Measurements from ENCODE around the gene SIK3. TPM values are rescaled to one million over a fixed set of nuclear protein-coding genes. Genes with fewer than 3 reads are reported as not detected.

Gene SIK3
- total RNA-seq, 1 donor from 2014 or later = 12.3 TPM

GRCh38 chr11:116868066-116868465 is 230.2 kb downstream of the SIK3 start:
- DNase-seq (ENCODE audit: low spot score) = no peak

DNA sequence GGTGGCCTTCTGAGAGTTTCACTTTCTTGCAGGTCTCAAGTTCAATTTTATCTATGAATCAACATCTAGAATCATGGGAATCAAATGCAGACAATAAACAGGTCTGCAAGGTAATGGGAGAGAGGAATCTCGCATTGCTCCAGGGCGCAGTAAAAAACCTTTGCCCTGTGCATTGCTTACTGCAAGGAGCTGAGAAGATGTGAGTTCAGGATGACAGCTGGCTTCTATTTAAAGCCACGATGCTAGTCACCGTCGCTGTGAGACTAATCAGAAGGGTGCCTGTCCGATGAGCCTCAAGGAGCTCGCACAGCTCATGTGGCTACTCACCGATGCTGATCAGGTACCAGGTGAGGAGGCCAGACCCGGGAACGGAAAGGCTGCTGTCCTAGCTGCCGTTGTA is 230.6 kb downstream of the SIK3 start:
- no peak for DNase-seq (ENCODE audit: low spot score)

DNA sequence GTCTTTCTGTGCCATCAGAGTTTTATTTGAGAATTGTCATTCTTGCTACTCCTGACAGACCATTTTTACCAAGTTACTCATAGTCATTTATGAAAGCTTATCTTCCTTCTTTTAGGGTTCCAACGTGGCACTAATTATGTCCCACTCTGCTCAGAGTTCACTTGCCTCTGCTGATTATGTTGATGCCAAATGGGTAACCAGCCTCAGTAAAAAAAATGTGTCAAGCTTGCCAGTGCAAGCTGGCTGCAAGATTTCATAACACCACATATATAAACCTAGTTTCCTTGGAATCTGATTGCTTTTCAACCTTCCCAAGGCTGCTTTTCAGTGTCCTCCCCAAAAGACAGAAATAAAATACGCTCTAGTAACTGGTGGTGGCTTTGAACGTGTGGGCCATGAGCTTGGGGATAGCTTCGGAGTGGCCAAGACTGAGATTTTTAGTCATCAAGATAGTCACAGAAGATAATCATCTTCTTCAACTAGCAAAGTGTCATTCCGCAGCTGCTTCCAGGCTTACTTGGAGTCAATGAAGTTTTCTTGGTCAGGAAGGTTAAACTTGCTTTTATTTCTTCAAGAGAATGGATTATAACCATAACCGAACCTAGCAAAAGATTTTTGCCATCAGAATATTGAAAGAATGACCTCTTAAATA is 231.3 kb downstream of the SIK3 start:
- DNase-seq (ENCODE audit: low spot score) = no peak

GRCh38 chr11:116865696-116866095 is 232.5 kb downstream of the SIK3 start:
- peak; percentile 32 for DNase-seq (ENCODE audit: low spot score)

DNA sequence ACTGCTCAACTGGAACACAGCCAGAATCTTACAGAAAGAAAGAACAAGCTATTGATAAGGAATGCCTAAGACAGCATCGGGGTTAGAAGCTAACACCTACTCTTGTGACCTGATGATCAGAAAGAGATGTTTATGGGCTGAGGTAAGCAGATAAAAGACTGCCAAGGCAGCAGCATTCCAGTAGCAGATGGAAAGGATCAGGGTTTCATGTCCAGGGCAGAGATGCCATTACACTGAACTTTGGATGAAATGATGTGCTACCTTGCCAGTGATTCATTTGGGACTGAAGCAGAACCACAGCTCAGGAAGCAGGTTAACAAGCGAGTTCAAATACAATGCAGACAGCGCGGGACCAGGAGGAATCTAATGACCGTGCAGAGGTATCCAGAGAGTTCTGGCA is 233.7 kb downstream of the SIK3 start:
- no peak for DNase-seq (ENCODE audit: low spot score)

GRCh38 chr11:116862951-116863350 is 235.3 kb downstream of the SIK3 start:
- DNase-seq (ENCODE audit: low spot score) = no peak

GRCh38 chr11:116862185-116862584 is 236.0 kb downstream of the SIK3 start:
- no peak for DNase-seq (ENCODE audit: low spot score)

- DNase-seq (ENCODE audit: low spot score) = no peak
Observed at GRCh38 chr11:116861539-116861938, 236.7 kb downstream of the SIK3 start.

DNA sequence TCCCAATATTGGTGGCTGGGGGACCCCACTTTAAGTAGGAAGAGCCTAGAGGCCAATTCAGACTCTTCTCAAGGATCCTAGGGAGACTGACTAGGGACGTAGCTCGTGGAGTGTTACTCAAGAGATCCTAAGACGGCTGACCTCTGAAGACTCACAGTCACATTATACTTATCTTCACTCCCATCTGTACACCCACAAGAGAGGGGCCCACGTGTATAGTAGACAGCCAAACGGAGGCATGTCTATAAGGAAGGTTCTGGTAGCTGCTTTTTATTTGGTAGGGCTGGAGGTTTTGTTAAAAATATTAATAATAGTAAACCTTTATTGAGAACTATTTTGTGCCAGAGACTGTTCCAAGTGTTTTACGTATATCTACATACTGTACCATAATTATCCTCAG is 237.9 kb downstream of the SIK3 start:
- no peak for DNase-seq (ENCODE audit: low spot score)

DNA sequence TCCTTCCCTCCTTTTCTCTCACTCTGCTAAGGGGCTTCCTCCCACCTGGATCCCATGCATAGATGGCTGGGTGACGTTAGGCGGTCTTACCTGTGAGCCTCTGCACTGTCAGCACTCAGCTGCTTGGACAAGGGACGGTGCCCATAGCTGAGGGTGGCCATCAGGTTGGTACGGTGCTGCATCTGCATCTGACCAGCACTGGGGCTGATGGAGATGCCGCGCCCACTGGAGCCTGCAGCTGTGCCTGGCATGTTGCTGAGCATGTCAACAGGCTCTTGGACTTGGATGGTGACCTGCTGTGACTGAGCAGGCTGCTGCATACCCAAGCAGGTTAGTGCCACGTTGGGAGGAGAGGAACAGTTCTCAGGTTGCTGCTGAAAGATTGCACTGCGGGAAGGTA is 239.1 kb downstream of the SIK3 start:
- DNase-seq (ENCODE audit: low spot score) = no peak

DNA sequence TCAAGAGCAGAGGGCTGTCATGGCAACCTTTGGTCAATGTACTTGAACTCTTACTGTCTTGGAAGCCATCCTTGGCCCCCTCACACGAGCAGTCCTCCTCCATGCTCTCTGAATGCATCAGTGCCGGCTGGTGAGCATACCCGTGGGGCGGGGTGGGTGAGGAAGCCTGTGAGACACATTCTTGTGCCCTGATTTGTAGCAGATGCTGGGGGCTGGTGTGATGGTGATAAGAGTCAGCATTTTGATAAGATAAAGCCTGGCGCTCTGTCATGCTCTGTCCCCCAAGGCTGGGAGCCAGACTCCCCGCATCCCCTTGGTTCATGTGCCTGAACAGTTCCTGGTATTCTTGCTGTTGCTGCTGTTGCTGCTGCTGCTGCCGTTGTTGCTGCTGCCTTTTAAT is 240.3 kb downstream of the SIK3 start:
- peak; percentile 35 for DNase-seq (ENCODE audit: low spot score)

GRCh38 chr11:116857316-116857715 is 240.9 kb downstream of the SIK3 start:
- no peak for DNase-seq (ENCODE audit: low spot score)

DNA sequence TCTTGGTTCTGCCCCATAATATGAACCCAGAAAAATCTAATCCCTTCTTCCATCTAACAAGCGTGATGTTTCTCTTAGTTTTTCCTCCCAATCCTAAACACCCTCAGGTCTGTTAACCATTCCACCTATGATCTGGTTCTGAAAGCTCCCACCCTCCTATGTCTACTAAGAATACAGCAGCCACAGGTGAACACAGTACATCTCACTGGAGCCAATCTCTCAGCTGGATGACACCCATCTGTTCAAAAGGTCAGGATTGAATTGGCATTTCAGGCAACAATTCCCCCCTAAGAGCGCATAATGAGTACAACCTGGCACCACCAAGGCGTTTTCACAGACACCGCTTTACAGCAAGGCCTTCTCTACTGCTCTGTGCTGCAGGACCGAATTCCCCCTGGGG is 241.8 kb downstream of the SIK3 start:
- no peak for DNase-seq (ENCODE audit: low spot score)

DNA sequence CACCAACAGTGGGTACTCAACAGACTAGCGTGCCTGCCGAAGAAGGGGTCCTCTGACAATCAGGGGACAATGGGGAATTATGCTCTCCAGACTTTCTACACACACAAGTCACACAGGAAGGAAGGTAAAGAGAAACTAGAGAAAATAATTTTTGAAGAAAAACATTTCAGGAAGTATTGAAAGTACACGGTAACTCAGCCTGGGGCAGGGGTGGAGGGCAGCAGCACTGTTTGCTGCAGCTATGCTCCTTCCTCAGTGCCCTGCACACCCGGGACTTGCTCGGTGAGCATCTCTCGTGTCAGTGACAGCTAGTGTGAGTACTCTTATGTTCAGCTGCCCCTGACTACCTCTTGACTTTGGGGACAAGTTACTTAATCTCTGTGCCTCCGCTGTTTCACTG is 242.8 kb downstream of the SIK3 start:
- no peak for DNase-seq (ENCODE audit: low spot score)

DNA sequence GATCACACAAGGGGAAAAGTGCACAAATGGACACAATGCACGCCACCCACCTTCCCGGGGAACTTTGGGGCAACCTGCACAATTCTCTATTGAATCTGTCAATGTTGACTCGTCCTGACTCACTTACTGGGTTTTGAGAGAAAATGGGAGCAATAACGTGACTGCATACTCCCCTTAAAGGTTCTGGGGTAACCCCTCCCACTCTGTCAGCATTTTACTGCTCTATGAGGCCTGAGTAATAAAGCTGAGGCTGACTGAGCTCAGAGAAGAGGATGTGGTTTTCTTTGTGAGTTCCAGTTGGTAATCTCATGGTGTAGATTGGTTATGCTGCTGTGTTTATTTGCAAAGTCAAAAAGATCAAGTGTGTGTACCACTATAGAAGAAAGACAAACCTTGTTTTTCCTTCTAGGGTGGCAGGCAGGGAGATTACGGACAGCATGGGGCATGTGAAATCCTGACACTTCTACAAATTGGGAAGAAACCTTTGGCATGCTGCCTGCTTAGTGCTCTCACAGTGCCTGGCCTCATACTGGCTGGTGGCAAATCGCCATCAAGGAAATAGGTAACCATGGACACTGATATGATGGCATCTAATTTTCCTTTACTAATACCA is 244.7 kb downstream of the SIK3 start:
- no peak for DNase-seq (ENCODE audit: low spot score)

DNA sequence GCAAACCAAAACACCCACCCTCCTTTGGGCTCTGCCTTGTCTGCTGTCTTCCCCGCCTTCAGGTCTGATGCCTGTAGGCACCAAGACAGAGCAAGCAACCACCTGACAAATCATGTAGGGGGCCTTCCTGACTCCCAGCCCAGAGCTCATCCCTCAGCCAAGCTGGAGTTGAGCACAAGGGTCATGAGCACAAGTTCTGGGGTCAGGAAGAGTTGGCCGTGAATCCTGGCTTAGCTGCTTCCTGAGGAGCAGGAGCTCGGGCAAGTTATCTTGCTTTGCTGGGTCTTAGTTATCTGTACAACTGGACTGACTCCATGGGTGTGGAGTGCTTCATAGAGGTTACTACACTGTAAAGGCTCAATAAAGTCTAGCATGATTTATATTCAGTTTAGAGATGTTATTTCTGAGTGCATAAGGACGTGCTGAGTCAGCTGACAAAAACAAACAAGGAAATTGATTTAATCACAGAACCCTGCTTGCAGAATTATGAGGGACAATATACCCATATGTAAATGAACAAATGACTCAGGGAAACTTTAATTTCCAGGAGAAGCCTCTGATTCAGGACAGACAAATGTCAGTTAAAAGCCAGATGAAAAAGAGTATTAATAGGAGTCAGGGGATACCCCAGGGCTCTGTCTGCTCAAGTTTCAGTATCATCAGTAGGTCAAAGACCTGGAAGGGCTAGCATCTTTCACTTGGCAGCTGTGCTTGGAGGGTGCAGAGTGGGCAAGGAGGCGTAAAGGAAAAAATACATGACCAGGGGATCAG is 245.8 kb downstream of the SIK3 start:
- peak; percentile 88 for DNase-seq (ENCODE audit: low spot score)

- no peak for DNase-seq (ENCODE audit: low spot score)
Observed at GRCh38 chr11:116851626-116852025, 246.6 kb downstream of the SIK3 start.

DNA sequence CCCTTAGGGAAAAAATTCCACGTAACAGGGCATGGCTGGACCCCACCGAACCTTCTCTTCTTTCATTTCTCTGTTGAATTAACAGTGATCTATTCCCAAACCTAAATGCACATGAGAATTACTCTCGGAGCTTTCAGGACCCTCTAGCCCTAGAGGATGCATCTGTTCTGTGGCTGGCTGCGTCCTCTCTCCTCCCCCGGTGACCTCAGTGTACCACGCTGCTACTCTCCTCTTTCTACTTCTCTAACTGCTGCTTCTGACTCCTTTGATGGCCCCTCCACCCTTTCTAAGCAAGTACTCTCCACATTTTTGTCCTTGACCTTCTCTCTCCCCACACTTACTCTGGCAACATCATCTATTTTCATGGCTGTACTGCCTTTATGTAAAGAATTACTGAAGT is 248.7 kb downstream of the SIK3 start:
- DNase-seq (ENCODE audit: low spot score) = no peak

DNA sequence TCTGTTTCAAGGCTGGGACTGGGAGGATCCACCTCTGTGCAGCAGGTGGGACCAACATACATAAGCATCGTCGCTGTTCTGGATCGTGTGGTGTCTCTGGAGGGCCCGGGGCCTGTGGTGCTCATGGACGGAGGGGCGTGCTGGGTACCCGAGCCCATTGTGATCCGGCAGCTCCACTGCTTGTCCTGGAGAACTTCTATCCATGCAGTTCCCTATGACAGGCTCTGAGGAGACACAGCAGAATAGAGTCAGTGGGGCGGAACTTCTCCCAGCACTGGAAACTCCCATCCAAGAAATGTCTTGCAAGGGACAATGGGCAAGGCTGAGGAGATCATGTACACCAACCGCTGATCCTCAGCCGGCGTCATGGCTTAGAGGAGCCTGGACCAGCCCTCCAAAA is 249.2 kb downstream of the SIK3 start:
- DNase-seq (ENCODE audit: low spot score) = no peak

GRCh38 chr11:116847612-116848011 is 250.6 kb downstream of the SIK3 start:
- no peak for DNase-seq (ENCODE audit: low spot score)

- DNase-seq (ENCODE audit: low spot score) = no peak
Observed at GRCh38 chr11:116844722-116845121, 253.5 kb downstream of the SIK3 start.

GRCh38 chr11:116843661-116844060 is 254.6 kb downstream of the SIK3 start:
- DNase-seq (ENCODE audit: low spot score) = no peak

DNA sequence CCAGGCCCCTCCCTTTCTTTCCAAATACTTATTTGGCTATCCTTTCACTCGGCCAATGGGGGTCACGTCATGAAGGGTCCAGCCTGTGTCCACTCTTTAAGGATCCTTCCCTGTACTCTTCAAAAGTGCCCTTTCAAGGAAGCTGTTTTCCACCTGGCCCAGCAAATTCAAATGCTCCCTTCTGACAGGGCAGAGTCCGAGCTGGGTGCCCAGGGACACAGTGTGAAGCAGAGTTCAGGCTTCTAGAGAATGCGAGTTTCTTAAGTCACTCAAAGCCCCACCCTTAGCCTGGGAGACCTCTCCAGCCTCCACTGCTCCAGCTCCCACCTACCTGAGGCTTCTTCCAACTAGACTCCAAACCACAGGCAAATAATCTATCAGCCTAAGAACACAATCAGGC is 255.3 kb downstream of the SIK3 start:
- DNase-seq (ENCODE audit: low spot score) = no peak

All from umbilical cord (tissue), 2 donors.